GM19240 (cell line): Measurements from ENCODE around the gene P4HA3.

Experiments used
- DNase-seq: peaks from one replicate; pipeline ENCODE4 v3.0.0; 2011; ENCODE audit warnings: low spot score; ENCODE audit not compliant: insufficient read length

The P4HA3 gene

GRCh38 chr11:74268456-74268855, 43.0 kb downstream of the P4HA3 start:
- DNase-seq = no peak

GRCh38 chr11:74267014-74267413, 44.4 kb downstream of the P4HA3 start:
- DNase-seq = no peak

GRCh38 chr11:74265256-74265655, 46.2 kb downstream of the P4HA3 start:
- DNase-seq = no peak

- DNase-seq = no peak
Observed at GRCh38 chr11:74262725-74263124, 48.7 kb downstream of the P4HA3 start.

- no peak for DNase-seq
Observed at GRCh38 chr11:74257959-74258553, 53.4 kb downstream of the P4HA3 start.

- no peak for DNase-seq
Observed at GRCh38 chr11:74256378-74257133, 54.9 kb downstream of the P4HA3 start.

- DNase-seq = peak; percentile 59
Observed at GRCh38 chr11:74255741-74256375, 55.6 kb downstream of the P4HA3 start.

- no peak for DNase-seq
Observed at GRCh38 chr11:74253361-74253760, 58.1 kb downstream of the P4HA3 start.

- no peak for DNase-seq
Observed at GRCh38 chr11:74249496-74249895, 61.9 kb downstream of the P4HA3 start.

GRCh38 chr11:74248469-74248868, 63.0 kb downstream of the P4HA3 start:
- no peak for DNase-seq

GRCh38 chr11:74238243-74238642, 73.2 kb downstream of the P4HA3 start:
- no peak for DNase-seq

GRCh38 chr11:74237541-74237940, 73.9 kb downstream of the P4HA3 start:
- no peak for DNase-seq

GRCh38 chr11:74235121-74235520, 76.3 kb downstream of the P4HA3 start:
- DNase-seq = no peak

- DNase-seq = no peak
Observed at GRCh38 chr11:74233683-74234082, 77.8 kb downstream of the P4HA3 start.

- DNase-seq = no peak
Observed at GRCh38 chr11:74232311-74232950, 79.0 kb downstream of the P4HA3 start.

GRCh38 chr11:74226907-74227306, 84.5 kb downstream of the P4HA3 start:
- no peak for DNase-seq

- DNase-seq = no peak
Observed at GRCh38 chr11:74225565-74225964, 85.9 kb downstream of the P4HA3 start.

- no peak for DNase-seq
Observed at GRCh38 chr11:74221816-74222215, 89.6 kb downstream of the P4HA3 start.

GRCh38 chr11:74220376-74220775, 91.1 kb downstream of the P4HA3 start:
- DNase-seq = no peak
